C4-2B (cell line): Measurements from ENCODE around the gene ASAH2.

Source experiments
- CTCF ChIP-seq: fragments of 450-650 bp; conservative IDR thresholded peaks from 2 replicates; pipeline ENCODE4 v1.5.1; 2017; ENCODE audit warnings: mild to moderate bottlenecking
- ZFX ChIP-seq: fragments of 450-650 bp; IDR thresholded peaks from 2 replicates; pipeline ENCODE4 v1.6.1; 2017

GRCh38 chr10:50251394-50251793, at the start of gene ASAH2:
- TF ChIP-seq CTCF, result no peak
- TF ChIP-seq ZFX, result no peak
